ENCODE data around the gene PEX26. TPM values are rescaled to one million over a fixed set of nuclear protein-coding genes. Genes with fewer than 3 reads are reported as not detected.

Gene PEX26
- total and polyA plus RNA-seq, 2 experiments from 2014 or later = 4.0 to 48.9 TPM

DNA sequence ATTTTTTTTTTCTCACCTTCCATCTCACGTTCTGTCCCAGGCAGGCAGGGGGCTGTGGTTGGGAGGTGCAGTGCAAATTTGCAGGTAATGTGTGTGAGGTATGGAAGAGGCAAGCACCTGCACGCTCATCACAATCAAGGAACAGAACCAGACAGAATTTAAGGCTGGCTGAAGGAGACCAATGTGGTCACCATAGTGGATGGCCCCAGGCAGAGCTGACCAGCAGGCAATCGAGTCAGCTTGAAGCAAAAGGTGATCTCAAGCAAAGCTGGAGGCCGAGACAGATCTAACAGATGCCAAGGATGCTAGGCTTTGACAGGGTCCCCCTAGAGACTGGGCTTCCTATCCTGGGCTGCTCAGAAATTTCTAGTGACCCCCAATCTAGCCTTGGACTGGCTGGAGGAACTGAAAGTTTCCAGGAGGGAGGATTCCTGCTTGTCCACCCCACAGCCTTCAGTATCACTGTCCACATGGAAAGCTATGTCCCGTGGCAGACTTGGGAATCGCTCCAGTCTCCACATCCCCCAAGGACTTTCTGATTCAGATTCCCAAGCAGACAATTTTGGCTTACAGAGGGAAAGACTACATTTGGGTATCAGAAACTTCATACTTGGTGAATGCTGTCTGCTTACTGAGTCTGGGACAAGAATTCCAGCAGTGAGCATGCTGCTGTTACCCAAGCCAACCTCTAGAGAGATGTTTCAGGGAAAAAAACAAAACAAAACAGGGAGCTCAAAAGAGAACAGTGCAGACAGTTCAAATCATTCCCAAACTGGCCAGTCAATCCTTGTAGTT lies 44.4 kb upstream of the PEX26 start (continued):
- TF ChIP-seq NANOG (IDR thresholded peaks at IDR 0.05; ENCODE audit: borderline replicate concordance) (no peak), EZH2 (IDR thresholded peaks at IDR 0.05; ENCODE audit: low read depth, unreplicated experiment) (no peak), CREB1 (CRISPR knock-in tag; IDR thresholded peaks at IDR 0.05; ENCODE audit: low read depth) (no peak)

DNA sequence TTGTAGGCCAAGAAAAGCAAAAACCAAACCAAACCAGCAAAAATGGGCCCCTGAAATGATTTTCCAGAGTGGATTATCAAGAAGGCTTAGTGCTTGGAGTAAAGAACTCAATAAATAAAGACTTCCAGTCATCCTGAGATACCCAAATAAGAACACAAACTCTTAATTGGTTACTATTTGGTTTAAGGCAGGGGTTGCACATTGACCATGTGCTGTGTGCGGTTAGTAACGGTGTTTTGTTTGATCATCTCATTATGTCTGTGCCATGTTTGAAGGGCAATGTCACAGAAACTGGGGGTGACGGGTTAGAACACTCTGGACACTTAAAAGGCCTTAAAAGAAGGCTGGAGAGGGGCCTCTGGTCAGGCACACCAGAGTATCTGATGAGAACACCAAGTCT lies 43.7 kb upstream of the PEX26 start:
- no peak overlapping the region for H3K4me3 Mint-ChIP-seq
- DNase-seq (ENCODE audit: low spot score) = no peak
- no peak for ATAC-seq

More for the DNA sequence above, 43.7 kb upstream of the PEX26 start:
- H3K27ac Mint-ChIP-seq = no peak overlapping the region
- no peaks in the 10 kb centered on the region for H3K36me3 ChIP-seq (ENCODE audit: insufficient read depth)
- peaks cover 8% of the 10 kb centered on the region for H3K27me3 Mint-ChIP-seq (ENCODE audit: insufficient read depth, low read depth, poor library complexity)
- H3K4me2 ChIP-seq = no peak overlapping the region
- no peak overlapping the region for H3K27ac ChIP-seq (ENCODE audit: low read depth)
- H3F3A ChIP-seq (replicated peaks; ENCODE audit: low read depth) = no peaks in the 10 kb centered on the region
- H3K79me2 ChIP-seq (replicated peaks; ENCODE audit: insufficient read depth) = no peaks in the 10 kb centered on the region
- no peaks in the 10 kb centered on the region for H3K4me1 ChIP-seq (ENCODE audit: insufficient read depth)
- TF ChIP-seq CREB1 (CRISPR knock-in tag; IDR thresholded peaks at IDR 0.05; ENCODE audit: low read depth) (no peak), ZNF331 (CRISPR knock-in tag; IDR thresholded peaks at IDR 0.05; ENCODE audit: low read depth) (no peak), JUNB (IDR thresholded peaks at IDR 0.05; ENCODE audit: unreplicated experiment) (no peak), EZH2 (IDR thresholded peaks at IDR 0.05; ENCODE audit: low read depth, unreplicated experiment) (no peak), POLR2AphosphoS5 (IDR thresholded peaks at IDR 0.05; ENCODE audit: low read depth) (no peak), STAT1 (IDR thresholded peaks at IDR 0.05; ENCODE audit: unreplicated experiment) (no peak)
- TF ChIP-seq, protein P1, sequence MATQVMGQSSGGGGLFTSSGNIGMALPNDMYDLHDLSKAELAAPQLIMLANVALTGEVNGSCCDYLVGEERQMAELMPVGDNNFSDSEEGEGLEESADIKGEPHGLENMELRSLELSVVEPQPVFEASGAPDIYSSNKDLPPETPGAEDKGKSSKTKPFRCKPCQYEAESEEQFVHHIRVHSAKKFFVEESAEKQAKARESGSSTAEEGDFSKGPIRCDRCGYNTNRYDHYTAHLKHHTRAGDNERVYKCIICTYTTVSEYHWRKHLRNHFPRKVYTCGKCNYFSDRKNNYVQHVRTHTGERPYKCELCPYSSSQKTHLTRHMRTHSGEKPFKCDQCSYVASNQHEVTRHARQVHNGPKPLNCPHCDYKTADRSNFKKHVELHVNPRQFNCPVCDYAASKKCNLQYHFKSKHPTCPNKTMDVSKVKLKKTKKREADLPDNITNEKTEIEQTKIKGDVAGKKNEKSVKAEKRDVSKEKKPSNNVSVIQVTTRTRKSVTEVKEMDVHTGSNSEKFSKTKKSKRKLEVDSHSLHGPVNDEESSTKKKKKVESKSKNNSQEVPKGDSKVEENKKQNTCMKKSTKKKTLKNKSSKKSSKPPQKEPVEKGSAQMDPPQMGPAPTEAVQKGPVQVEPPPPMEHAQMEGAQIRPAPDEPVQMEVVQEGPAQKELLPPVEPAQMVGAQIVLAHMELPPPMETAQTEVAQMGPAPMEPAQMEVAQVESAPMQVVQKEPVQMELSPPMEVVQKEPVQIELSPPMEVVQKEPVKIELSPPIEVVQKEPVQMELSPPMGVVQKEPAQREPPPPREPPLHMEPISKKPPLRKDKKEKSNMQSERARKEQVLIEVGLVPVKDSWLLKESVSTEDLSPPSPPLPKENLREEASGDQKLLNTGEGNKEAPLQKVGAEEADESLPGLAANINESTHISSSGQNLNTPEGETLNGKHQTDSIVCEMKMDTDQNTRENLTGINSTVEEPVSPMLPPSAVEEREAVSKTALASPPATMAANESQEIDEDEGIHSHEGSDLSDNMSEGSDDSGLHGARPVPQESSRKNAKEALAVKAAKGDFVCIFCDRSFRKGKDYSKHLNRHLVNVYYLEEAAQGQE (IDR thresholded peaks at IDR 0.05; ENCODE audit: unreplicated experiment) = no peak
- TF ChIP-seq, protein P2, sequence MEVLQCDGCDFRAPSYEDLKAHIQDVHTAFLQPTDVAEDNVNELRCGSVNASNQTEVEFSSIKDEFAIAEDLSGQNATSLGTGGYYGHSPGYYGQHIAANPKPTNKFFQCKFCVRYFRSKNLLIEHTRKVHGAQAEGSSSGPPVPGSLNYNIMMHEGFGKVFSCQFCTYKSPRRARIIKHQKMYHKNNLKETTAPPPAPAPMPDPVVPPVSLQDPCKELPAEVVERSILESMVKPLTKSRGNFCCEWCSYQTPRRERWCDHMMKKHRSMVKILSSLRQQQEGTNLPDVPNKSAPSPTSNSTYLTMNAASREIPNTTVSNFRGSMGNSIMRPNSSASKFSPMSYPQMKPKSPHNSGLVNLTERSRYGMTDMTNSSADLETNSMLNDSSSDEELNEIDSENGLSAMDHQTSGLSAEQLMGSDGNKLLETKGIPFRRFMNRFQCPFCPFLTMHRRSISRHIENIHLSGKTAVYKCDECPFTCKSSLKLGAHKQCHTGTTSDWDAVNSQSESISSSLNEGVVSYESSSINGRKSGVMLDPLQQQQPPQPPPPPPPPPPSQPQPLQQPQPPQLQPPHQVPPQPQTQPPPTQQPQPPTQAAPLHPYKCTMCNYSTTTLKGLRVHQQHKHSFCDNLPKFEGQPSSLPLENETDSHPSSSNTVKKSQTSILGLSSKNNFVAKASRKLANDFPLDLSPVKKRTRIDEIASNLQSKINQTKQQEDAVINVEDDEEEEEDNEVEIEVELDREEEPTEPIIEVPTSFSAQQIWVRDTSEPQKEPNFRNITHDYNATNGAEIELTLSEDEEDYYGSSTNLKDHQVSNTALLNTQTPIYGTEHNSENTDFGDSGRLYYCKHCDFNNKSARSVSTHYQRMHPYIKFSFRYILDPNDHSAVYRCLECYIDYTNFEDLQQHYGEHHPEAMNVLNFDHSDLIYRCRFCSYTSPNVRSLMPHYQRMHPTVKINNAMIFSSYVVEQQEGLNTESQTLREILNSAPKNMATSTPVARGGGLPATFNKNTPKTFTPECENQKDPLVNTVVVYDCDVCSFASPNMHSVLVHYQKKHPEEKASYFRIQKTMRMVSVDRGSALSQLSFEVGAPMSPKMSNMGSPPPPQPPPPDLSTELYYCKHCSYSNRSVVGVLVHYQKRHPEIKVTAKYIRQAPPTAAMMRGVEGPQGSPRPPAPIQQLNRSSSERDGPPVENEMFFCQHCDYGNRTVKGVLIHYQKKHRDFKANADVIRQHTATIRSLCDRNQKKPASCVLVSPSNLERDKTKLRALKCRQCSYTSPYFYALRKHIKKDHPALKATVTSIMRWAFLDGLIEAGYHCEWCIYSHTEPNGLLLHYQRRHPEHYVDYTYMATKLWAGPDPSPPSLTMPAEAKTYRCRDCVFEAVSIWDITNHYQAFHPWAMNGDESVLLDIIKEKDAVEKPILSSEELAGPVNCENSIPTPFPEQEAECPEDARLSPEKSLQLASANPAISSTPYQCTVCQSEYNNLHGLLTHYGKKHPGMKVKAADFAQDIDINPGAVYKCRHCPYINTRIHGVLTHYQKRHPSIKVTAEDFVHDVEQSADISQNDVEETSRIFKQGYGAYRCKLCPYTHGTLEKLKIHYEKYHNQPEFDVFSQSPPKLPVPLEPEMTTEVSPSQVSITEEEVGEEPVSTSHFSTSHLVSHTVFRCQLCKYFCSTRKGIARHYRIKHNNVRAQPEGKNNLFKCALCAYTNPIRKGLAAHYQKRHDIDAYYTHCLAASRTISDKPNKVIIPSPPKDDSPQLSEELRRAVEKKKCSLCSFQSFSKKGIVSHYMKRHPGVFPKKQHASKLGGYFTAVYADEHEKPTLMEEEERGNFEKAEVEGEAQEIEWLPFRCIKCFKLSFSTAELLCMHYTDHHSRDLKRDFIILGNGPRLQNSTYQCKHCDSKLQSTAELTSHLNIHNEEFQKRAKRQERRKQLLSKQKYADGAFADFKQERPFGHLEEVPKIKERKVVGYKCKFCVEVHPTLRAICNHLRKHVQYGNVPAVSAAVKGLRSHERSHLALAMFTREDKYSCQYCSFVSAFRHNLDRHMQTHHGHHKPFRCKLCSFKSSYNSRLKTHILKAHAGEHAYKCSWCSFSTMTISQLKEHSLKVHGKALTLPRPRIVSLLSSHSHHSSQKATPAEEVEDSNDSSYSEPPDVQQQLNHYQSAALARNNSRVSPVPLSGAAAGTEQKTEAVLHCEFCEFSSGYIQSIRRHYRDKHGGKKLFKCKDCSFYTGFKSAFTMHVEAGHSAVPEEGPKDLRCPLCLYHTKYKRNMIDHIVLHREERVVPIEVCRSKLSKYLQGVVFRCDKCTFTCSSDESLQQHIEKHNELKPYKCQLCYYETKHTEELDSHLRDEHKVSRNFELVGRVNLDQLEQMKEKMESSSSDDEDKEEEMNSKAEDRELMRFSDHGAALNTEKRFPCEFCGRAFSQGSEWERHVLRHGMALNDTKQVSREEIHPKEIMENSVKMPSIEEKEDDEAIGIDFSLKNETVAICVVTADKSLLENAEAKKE (CRISPR knock-in tag; IDR thresholded peaks at IDR 0.05) = no peak
- TF ChIP-seq, protein P3, sequence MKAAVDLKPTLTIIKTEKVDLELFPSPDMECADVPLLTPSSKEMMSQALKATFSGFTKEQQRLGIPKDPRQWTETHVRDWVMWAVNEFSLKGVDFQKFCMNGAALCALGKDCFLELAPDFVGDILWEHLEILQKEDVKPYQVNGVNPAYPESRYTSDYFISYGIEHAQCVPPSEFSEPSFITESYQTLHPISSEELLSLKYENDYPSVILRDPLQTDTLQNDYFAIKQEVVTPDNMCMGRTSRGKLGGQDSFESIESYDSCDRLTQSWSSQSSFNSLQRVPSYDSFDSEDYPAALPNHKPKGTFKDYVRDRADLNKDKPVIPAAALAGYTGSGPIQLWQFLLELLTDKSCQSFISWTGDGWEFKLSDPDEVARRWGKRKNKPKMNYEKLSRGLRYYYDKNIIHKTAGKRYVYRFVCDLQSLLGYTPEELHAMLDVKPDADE (IDR thresholded peaks at IDR 0.05) = no peak
- H4K20me1 ChIP-seq (replicated peaks; ENCODE audit: insufficient read depth) = no peaks in the 10 kb centered on the region
- no peak overlapping the region for H2AFZ ChIP-seq
- H3K4me1 Mint-ChIP-seq = peaks cover 7% of the 10 kb centered on the region
- no peaks in the 10 kb centered on the region for H3K27me3 ChIP-seq (ENCODE audit: insufficient read depth)
- H3K9me3 Mint-ChIP-seq = peaks cover under 1% of the 10 kb centered on the region; the same call in 1 of the 3 replicates
- no peaks in the 10 kb centered on the region for H3K36me3 Mint-ChIP-seq (ENCODE audit: low read depth)
- no peaks in the 10 kb centered on the region for H3K9me2 ChIP-seq (ENCODE audit: insufficient read depth)
- H3K4me3 ChIP-seq = no peak overlapping the region

Measured in GM23338 (cell line).